GM23248 (cell line): ENCODE measurements around the gene INPP5J. TPM values are rescaled to one million over a fixed set of nuclear protein-coding genes. Genes with fewer than 3 reads are reported as not detected.

Experiments
- DNase-seq: peaks from one replicate; pipeline ENCODE4 v3.0.0-alpha.2; 2015
- H2AFZ ChIP-seq: fragments of 200-600 bp; sonication (generic); 2 replicates; pipeline ENCODE4 v1.6.1; 2016; ENCODE audit warnings: antibody characterized with exemption
- H3F3A ChIP-seq: fragments of 200-600 bp; sonication (generic); 2 replicates; pipeline ENCODE4 v1.6.1; 2016; ENCODE audit warnings: mild to moderate bottlenecking, antibody characterized with exemption, mixed run types; ENCODE audit not compliant: insufficient read depth
- H3K27ac ChIP-seq: fragments of 200-600 bp; sonication (generic); 2 replicates; pipeline ENCODE4 v1.5.1; 2016; ENCODE audit warnings: mild to moderate bottlenecking
- H3K27me3 ChIP-seq: fragments of 200-600 bp; sonication (generic); replicated peaks from 2 replicates; pipeline ENCODE4 v1.6.1; 2016; ENCODE audit warnings: mild to moderate bottlenecking; ENCODE audit not compliant: insufficient read depth
- H3K36me3 ChIP-seq: fragments of 200-600 bp; sonication (generic); 2 replicates; pipeline ENCODE4 v1.6.1; 2016; ENCODE audit warnings: low read depth, mild to moderate bottlenecking
- H3K4me1 ChIP-seq: fragments of 200-600 bp; sonication (generic); 2 replicates; pipeline ENCODE4 v1.6.1; 2016; ENCODE audit warnings: mild to moderate bottlenecking; ENCODE audit not compliant: insufficient read depth
- H3K4me2 ChIP-seq: fragments of 200-600 bp; sonication (generic); one replicate; pipeline ENCODE4 v1.6.1; 2016; ENCODE audit warnings: mild to moderate bottlenecking; ENCODE audit not compliant: unreplicated experiment
- H3K4me3 ChIP-seq: fragments of 200-600 bp; sonication (generic); 2 replicates; pipeline ENCODE4 v1.5.1; 2016; ENCODE audit warnings: mild to moderate bottlenecking
- H3K79me2 ChIP-seq: fragments of 200-600 bp; sonication (generic); 2 replicates; pipeline ENCODE4 v1.6.1; 2016; ENCODE audit warnings: mild to moderate bottlenecking; ENCODE audit not compliant: insufficient read depth
- H3K9ac ChIP-seq: fragments of 200-600 bp; sonication (generic); 2 replicates; pipeline ENCODE4 v1.6.1; 2016; ENCODE audit warnings: mild to moderate bottlenecking
- H3K9me2 ChIP-seq: fragments of 200-600 bp; sonication (generic); 2 replicates; pipeline ENCODE4 v1.6.1; 2016; ENCODE audit warnings: mixed run types, mild to moderate bottlenecking, moderate library complexity; ENCODE audit not compliant: insufficient read depth
- H3K9me3 ChIP-seq: fragments of 200-600 bp; sonication (generic); one replicate; pipeline ENCODE4 v1.6.1; 2017; ENCODE audit warnings: low read depth
- H4K20me1 ChIP-seq: fragments of 200-600 bp; sonication (generic); 2 replicates; pipeline ENCODE4 v1.6.0; 2016; ENCODE audit not compliant: insufficient read depth
- EZH2 ChIP-seq: fragments of 200-600 bp; sonication (generic); IDR thresholded peaks from 2 replicates; pipeline ENCODE4 v1.6.1; 2018; ENCODE audit warnings: antibody characterized with exemption, mild to moderate bottlenecking; ENCODE audit not compliant: insufficient read depth, poor library complexity, severe bottlenecking
- EZH2phosphoT487 ChIP-seq: fragments of 200-600 bp; sonication (generic); IDR thresholded peaks from 2 replicates; pipeline ENCODE4 v1.6.1; 2018; ENCODE audit warnings: antibody characterized with exemption, moderate library complexity, mild to moderate bottlenecking, low read depth; ENCODE audit not compliant: insufficient read depth
- WGBS, 2 experiments: methylation state at CpG; one replicate each; pipeline ENCODE4 v1.1.6; 2015 to 2017; ENCODE audit warnings: low lambda C conversion rate in 2 of 2, low coverage in 1 of 2; ENCODE audit errors: missing lambda C conversion rate in 2 of 2; 5-methylcytosine and 5-hydroxymethylcytosine counted together
- in situ Hi-C: fragments of 300-500 bp; cut with MboI; formaldehyde crosslinking; loops from 2 replicates; pipeline ENCODE4 v1.15.0; 2020
- polyA plus RNA-seq: library from polyadenylated mRNA; unstranded; fragments of >200 nt; fragmentation: Nextera tagmentation; extraction: Ambion mirVana; gene quantifications from 2 replicates; pipeline ENCODE4 v1.2.1, GENCODE V29; 2016
- total RNA-seq: library from RNA; depleted of rRNA; stranded (reverse); fragments of >200 nt; shearing (Covaris generic); gene quantifications from 2 replicates; pipeline ENCODE4 v1.2.3, GENCODE V29; 2014

Gene INPP5J
- total and polyA plus RNA-seq, 2 experiments from 2014 or later: 0.26 TPM; not detected in 1

- Histone ChIP-seq H3K27me3 (peaks cover 14% of the 10 kb centered on the region), H3K9ac (no peak overlapping the region), H2AFZ (no peak overlapping the region), H3K9me3 (no peaks in the 10 kb centered on the region), H3K4me2 (no peak overlapping the region), H3K9me2 (no peaks in the 10 kb centered on the region), H3K27ac (no peak overlapping the region), H3K79me2 (no peaks in the 10 kb centered on the region), H3K4me1 (no peaks in the 10 kb centered on the region), H3K4me3 (no peak overlapping the region), H3F3A (no peaks in the 10 kb centered on the region), H4K20me1 (no peaks in the 10 kb centered on the region), H3K36me3 (no peaks in the 10 kb centered on the region)
- DNase-seq: no peak
- in situ Hi-C loops: no loop called here
- TF ChIP-seq EZH2phosphoT487 (no peak), EZH2 (no peak)
- 77 to 81% methylated on average over 7 of the region's 7 CpGs for WGBS, 2 experiments
Measured at GRCh38 chr22:31128156-31128555, 5.4 kb downstream of the INPP5J start.

DNA sequence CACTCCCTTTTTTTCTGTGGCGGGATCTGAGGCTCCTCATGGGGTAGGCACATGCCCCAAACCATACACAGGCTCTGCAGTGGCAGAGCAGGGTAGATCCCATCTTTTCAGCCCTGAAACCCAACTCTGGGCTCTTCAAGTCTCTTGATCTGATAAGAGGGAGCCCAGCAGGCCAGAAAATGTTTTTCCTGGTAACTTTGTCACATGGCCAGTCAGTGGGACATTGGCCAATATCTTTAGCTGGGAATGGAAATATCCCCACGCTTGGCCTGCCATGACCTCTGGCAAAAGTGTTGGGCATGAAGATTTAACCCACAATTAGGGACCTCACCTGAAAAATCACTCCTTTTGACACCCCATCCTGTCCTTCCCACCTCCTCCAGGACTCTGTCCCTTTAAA lies 8.1 kb downstream of the INPP5J start:
- Histone ChIP-seq H3K27me3 (no peaks in the 10 kb centered on the region), H3K36me3 (no peaks in the 10 kb centered on the region), H3K9me3 (no peaks in the 10 kb centered on the region), H3K4me2 (no peak overlapping the region), H3K4me3 (no peak overlapping the region), H3K9ac (no peak overlapping the region), H3K4me1 (no peaks in the 10 kb centered on the region), H3K9me2 (no peaks in the 10 kb centered on the region), H3F3A (no peaks in the 10 kb centered on the region), H2AFZ (no peak overlapping the region), H3K27ac (no peak overlapping the region), H3K79me2 (no peaks in the 10 kb centered on the region), H4K20me1 (no peaks in the 10 kb centered on the region)
- no peak for DNase-seq
- WGBS, 2 experiments: 87 to 90% methylated on average over 2 of the region's 2 CpGs
- no peak for TF ChIP-seq EZH2
- no peak for TF ChIP-seq EZH2phosphoT487
- in situ Hi-C loops: no loop called here

DNA sequence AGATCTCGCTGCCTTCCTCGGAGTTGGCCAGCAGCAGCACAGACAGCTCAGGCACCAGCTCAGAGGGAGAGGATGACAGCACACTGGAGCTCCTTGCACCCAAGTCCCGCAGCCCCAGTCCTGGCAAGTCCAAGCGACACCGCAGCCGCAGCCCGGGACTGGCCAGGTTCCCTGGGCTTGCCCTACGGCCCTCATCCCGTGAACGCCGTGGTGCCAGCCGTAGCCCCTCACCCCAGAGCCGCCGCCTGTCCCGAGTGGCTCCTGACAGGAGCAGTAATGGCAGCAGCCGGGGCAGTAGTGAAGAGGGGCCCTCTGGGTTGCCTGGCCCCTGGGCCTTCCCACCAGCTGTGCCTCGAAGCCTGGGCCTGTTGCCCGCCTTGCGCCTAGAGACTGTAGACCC lies 11.1 kb downstream of the INPP5J start:
- Histone ChIP-seq H3K79me2 (no peaks in the 10 kb centered on the region), H2AFZ (no peak overlapping the region), H3K4me1 (no peaks in the 10 kb centered on the region), H3K27me3 (peaks cover 3% of the 10 kb centered on the region), H3K9ac (no peak overlapping the region), H3K27ac (no peak overlapping the region), H3K4me3 (no peak overlapping the region), H3K9me2 (no peaks in the 10 kb centered on the region), H4K20me1 (no peaks in the 10 kb centered on the region), H3K9me3 (no peaks in the 10 kb centered on the region), H3K36me3 (no peaks in the 10 kb centered on the region), H3F3A (no peaks in the 10 kb centered on the region), H3K4me2 (no peak overlapping the region)
- 91 to 94% methylated on average over 19 of the region's 19 CpGs for WGBS, 2 experiments
- no peak for DNase-seq
- in situ Hi-C loops: no loop called here
- TF ChIP-seq EZH2 (no peak), EZH2phosphoT487 (no peak)

DNA sequence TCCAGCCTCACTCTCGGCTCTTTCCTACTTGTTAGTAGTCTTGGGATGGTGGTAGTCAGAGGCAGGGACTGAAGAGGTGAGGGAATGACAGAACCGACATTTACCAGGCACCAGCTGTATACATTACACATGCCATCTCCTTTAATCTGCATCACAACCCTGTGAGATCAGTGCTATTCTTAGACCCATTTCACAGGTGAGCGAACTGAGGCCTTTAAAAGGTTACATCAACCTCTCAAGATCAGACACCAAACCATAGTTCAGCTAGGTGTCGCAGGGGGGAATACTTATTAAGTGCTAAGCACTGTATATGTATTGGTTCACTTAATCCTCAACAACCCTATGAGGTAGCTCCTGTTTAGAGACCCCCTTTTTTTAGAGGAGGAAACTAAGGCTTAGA lies 11.9 kb downstream of the INPP5J start:
- no peak overlapping the region for H3K9ac ChIP-seq
- no peak for DNase-seq
- 76 to 84% methylated on average over 4 of the region's 4 CpGs for WGBS, 2 experiments
- H3F3A ChIP-seq: no peaks in the 10 kb centered on the region
- no peaks in the 10 kb centered on the region for H3K36me3 ChIP-seq
- H4K20me1 ChIP-seq: no peaks in the 10 kb centered on the region
- H3K9me2 ChIP-seq: no peaks in the 10 kb centered on the region
- H3K9me3 ChIP-seq: no peaks in the 10 kb centered on the region
- H2AFZ ChIP-seq: no peak overlapping the region
- H3K79me2 ChIP-seq: no peaks in the 10 kb centered on the region
- H3K27ac ChIP-seq: no peak overlapping the region
- TF ChIP-seq EZH2 (no peak), EZH2phosphoT487 (no peak)
- peaks cover 11% of the 10 kb centered on the region for H3K27me3 ChIP-seq
- no peaks in the 10 kb centered on the region for H3K4me1 ChIP-seq
- no peak overlapping the region for H3K4me2 ChIP-seq
- in situ Hi-C loops: no loop called here
- H3K4me3 ChIP-seq: no peak overlapping the region

- DNase-seq: no peak
- Histone ChIP-seq H3K9me2 (no peaks in the 10 kb centered on the region), H3K4me3 (no peak overlapping the region), H3K79me2 (no peaks in the 10 kb centered on the region), H3K27ac (no peak overlapping the region), H3K27me3 (peaks cover 14% of the 10 kb centered on the region), H3K36me3 (no peaks in the 10 kb centered on the region), H3K9me3 (no peaks in the 10 kb centered on the region), H3K4me1 (no peaks in the 10 kb centered on the region), H4K20me1 (no peaks in the 10 kb centered on the region), H3F3A (no peaks in the 10 kb centered on the region), H2AFZ (no peak overlapping the region), H3K9ac (no peak overlapping the region), H3K4me2 (no peak overlapping the region)
- in situ Hi-C loops: no loop called here
- TF ChIP-seq EZH2: no peak
- TF ChIP-seq EZH2phosphoT487: no peak
- 81 to 84% methylated on average over 6 of the region's 6 CpGs for WGBS, 2 experiments
Measured at GRCh38 chr22:31135706-31136105, 12.9 kb downstream of the INPP5J start.
